ENCODE results near the gene RAI1. TPM values are rescaled to one million over a fixed set of nuclear protein-coding genes. Genes with fewer than 3 reads are reported as not detected.

The RAI1 gene
- total RNA-seq, 1 donor from 2014 or later: 24.7 TPM

- Histone ChIP-seq H3K27ac (no peak overlapping the region), H3K27me3 (no peaks in the 10 kb centered on the region), H3K36me3 (no peaks in the 10 kb centered on the region), H3K4me1 (peaks cover 10 to 34% of the 10 kb centered on the region in 2 donors), H3K9me3 (no peaks in the 10 kb centered on the region), H3K4me3 (no peak overlapping the region)
- no peak for TF ChIP-seq CTCF (IDR thresholded peaks at IDR 0.05)
- DNase-seq (ENCODE audit: low spot score in 2 of 2): no peak
- intact Hi-C loops (cut with DNase I): no loop called here
These were observed 58.3 kb downstream of the RAI1 start for GRCh38 chr17:17739388-17740066.

- TF ChIP-seq CTCF (IDR thresholded peaks at IDR 0.05): no peak
- H3K27me3 ChIP-seq: no peaks in the 10 kb centered on the region
- no peak overlapping the region for H3K27ac ChIP-seq
- H3K4me1 ChIP-seq: peaks cover 10 to 34% of the 10 kb centered on the region in 2 donors
- H3K36me3 ChIP-seq: no peaks in the 10 kb centered on the region
- no peak overlapping the region for H3K4me3 ChIP-seq
- H3K9me3 ChIP-seq: no peaks in the 10 kb centered on the region
- intact Hi-C loops (cut with DNase I): no loop called here
- no peak for DNase-seq (ENCODE audit: low spot score in 2 of 2)
These were observed 59.5 kb downstream of the RAI1 start for GRCh38 chr17:17740615-17741348.

GRCh38 chr17:17741349-17742023, 60.2 kb downstream of the RAI1 start:
- peak in 1 of 3 experiments; percentile 27 for TF ChIP-seq CTCF (IDR thresholded peaks at IDR 0.05)
- H3K4me1 ChIP-seq: peaks cover 10 to 34% of the 10 kb centered on the region in 2 donors
- no peaks in the 10 kb centered on the region for H3K36me3 ChIP-seq
- peak overlapping the region in 1 of 2 donors; percentile 13 for H3K4me3 ChIP-seq
- intact Hi-C loops (cut with DNase I): no loop called here
- no peak overlapping the region for H3K27ac ChIP-seq
- no peaks in the 10 kb centered on the region for H3K27me3 ChIP-seq
- no peak for DNase-seq (ENCODE audit: low spot score in 2 of 2)
- H3K9me3 ChIP-seq: no peaks in the 10 kb centered on the region

- TF ChIP-seq CTCF (IDR thresholded peaks at IDR 0.05): no peak
- Histone ChIP-seq H3K4me3 (no peak overlapping the region), H3K27me3 (no peaks in the 10 kb centered on the region), H3K36me3 (no peaks in the 10 kb centered on the region), H3K9me3 (no peaks in the 10 kb centered on the region), H3K27ac (no peak overlapping the region), H3K4me1 (peaks cover 10 to 34% of the 10 kb centered on the region in 2 donors)
- intact Hi-C loops (cut with DNase I): no loop called here
- no peak for DNase-seq (ENCODE audit: low spot score in 2 of 2)
These were observed 60.9 kb downstream of the RAI1 start for GRCh38 chr17:17742133-17742621.

GRCh38 chr17:17742688-17743390, 61.6 kb downstream of the RAI1 start:
- Histone ChIP-seq H3K27me3 (no peaks in the 10 kb centered on the region), H3K27ac (no peak overlapping the region), H3K36me3 (no peaks in the 10 kb centered on the region), H3K4me1 (peaks cover 10 to 34% of the 10 kb centered on the region in 2 donors), H3K9me3 (no peaks in the 10 kb centered on the region), H3K4me3 (no peak overlapping the region)
- intact Hi-C loops (cut with DNase I): no loop called here
- DNase-seq (ENCODE audit: low spot score in 2 of 2): no peak
- TF ChIP-seq CTCF (IDR thresholded peaks at IDR 0.05): no peak
